HEK293T (cell line): ENCODE data around the gene ARMC9.

Experiments used
- ELF4 ChIP-seq: fragments of 450-650 bp; IDR thresholded peaks from 2 replicates; pipeline ENCODE4 v1.6.1; 2017; ENCODE audit warnings: antibody characterized with exemption
- LEF1 ChIP-seq: fragments of 450-650 bp; IDR thresholded peaks from 2 replicates; pipeline ENCODE4 v1.6.1; 2017; ENCODE audit warnings: mild to moderate bottlenecking, borderline replicate concordance

DNA sequence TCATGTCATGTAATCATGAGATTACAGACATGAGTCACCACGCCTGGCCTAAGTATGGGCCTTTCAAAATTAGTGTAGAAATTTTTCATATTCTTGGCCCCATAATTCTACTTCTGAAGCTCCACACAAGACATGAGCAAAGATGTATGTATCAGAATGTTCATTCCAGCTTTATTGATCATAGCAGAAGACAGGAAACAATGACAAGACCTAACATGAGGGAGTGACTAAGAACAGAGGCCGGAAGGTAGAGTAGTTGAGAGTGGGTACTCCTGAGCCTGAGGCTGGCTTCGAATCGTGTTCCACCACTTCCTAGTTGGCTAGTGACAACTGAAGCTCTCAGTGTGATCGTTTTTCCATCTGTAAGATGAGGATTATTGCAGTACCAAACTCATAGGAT, 89.3 kb downstream of the ARMC9 start:
- TF ChIP-seq ELF4 (no peak), LEF1 (no peak)
